PC-9 (cell line): ENCODE results near the gene KHK.

Experiments used
- EZH2 ChIP-seq: fragments of 200-600 bp; sonication (generic); IDR thresholded peaks from 2 replicates; pipeline ENCODE4 v1.8.0; 2017; ENCODE audit warnings: antibody characterized with exemption, low read depth
- TF ChIP-seq, protein P1 (sequence below): fragments of 200-600 bp; sonication (generic); conservative IDR thresholded peaks from 2 replicates; pipeline ENCODE4 v1.6.1; 2017; ENCODE audit warnings: mixed run types, antibody characterized with exemption, mild to moderate bottlenecking, moderate library complexity

DNA sequence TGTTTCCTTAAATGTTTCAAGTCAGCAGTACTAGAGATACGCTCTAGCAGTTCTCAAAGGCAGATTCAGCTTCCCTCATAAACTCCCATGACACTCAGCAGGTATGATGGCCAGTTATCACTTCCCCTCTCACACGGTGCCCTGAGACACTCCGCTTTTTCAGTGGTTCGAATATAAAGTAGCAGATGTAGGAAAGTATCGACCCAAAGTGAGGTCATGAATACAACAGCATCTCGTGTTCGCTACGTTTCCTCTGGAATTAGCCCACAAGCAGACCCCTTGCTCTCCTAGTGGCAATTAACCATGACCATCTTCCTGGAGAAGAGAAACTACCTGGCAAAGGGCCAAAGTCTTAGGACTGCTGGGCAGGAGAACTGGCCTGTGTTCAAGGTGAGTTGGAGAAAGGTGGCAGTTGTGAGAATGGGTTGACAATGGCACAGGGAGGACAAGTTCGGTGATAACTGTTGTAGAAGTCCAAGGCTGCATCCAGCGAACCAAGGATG is 44.4 kb upstream of the KHK start:
- TF ChIP-seq, protein P1, sequence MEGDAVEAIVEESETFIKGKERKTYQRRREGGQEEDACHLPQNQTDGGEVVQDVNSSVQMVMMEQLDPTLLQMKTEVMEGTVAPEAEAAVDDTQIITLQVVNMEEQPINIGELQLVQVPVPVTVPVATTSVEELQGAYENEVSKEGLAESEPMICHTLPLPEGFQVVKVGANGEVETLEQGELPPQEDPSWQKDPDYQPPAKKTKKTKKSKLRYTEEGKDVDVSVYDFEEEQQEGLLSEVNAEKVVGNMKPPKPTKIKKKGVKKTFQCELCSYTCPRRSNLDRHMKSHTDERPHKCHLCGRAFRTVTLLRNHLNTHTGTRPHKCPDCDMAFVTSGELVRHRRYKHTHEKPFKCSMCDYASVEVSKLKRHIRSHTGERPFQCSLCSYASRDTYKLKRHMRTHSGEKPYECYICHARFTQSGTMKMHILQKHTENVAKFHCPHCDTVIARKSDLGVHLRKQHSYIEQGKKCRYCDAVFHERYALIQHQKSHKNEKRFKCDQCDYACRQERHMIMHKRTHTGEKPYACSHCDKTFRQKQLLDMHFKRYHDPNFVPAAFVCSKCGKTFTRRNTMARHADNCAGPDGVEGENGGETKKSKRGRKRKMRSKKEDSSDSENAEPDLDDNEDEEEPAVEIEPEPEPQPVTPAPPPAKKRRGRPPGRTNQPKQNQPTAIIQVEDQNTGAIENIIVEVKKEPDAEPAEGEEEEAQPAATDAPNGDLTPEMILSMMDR = no peak
- no peak for TF ChIP-seq EZH2
